Spleen (tissue), 7 donors: ENCODE results near the gene PAM.

Experiments used
- POLR2A ChIP-seq, 3 donors: fragments of 450-650 bp; IDR thresholded peaks; one replicate each; pipeline ENCODE4 v1.5.1; 2017; ENCODE audit warnings: antibody characterized with exemption in 3 of 3, mild to moderate bottlenecking in 1 of 3
- TF ChIP-seq, protein P1 (sequence below), 11 experiments: fragments of 200-600 bp in 7 of 11; fragments of 450-650 bp in 4 of 11; sonication (generic) in 4 of 11; IDR thresholded peaks in 8 of 11; conservative IDR thresholded peaks in 3 of 11; 1 replicate in 7 of 11; 2 replicates in 4 of 11; pipeline versions ENCODE4 v1.4.0 to v1.8.0; 2016 to 2021; ENCODE audit warnings: antibody characterized with exemption in 11 of 11, inconsistent platforms in 4 of 11, mild to moderate bottlenecking in 1 of 11
- donor health status: DM: no; HTN: no; CAD: no; lungs with moderate emphysema.
- donor health status: DM: no; HTN: no; CAD: no.
- donor health status: DM: no; HTN: no; CAD: no.

DNA sequence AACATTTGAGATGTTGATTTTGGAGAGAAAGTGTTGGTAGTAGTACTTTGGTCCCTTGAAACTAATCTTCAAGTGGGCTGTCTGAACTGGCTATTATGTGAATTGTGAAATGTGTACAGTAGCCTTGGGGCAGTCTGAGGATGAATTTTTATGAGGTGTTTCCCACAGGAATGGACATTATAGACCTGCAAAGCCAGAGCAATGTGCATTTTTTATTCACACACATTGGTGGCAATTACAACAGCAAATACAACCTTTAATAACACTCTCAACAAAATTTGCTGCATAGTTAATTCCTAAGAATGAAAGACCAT is 147.0 kb downstream of the PAM start:
- TF ChIP-seq, protein P1, sequence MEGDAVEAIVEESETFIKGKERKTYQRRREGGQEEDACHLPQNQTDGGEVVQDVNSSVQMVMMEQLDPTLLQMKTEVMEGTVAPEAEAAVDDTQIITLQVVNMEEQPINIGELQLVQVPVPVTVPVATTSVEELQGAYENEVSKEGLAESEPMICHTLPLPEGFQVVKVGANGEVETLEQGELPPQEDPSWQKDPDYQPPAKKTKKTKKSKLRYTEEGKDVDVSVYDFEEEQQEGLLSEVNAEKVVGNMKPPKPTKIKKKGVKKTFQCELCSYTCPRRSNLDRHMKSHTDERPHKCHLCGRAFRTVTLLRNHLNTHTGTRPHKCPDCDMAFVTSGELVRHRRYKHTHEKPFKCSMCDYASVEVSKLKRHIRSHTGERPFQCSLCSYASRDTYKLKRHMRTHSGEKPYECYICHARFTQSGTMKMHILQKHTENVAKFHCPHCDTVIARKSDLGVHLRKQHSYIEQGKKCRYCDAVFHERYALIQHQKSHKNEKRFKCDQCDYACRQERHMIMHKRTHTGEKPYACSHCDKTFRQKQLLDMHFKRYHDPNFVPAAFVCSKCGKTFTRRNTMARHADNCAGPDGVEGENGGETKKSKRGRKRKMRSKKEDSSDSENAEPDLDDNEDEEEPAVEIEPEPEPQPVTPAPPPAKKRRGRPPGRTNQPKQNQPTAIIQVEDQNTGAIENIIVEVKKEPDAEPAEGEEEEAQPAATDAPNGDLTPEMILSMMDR (IDR thresholded peaks at IDR 0.05 in 8 of 11, conservative IDR thresholded peaks at IDR 0.05 in 3 of 11), result no peak
- no peak for TF ChIP-seq POLR2A (IDR thresholded peaks at IDR 0.05)
